Endometrial microvascular endothelial cells (primary cell): ENCODE results near the gene DHRS7. TPM values are rescaled to one million over a fixed set of nuclear protein-coding genes. Genes with fewer than 3 reads are reported as not detected.

Experiments used
- in situ Hi-C: cut with HindIII; loops from 2 replicates; pipeline ENCODE4 v1.10.0; 2017; ENCODE audit warnings: low sequenced_read_pairs, low pct_unique_long_range_greater_than_20kb; ENCODE audit errors: inconsistent ontology term
- total RNA-seq: library from RNA; depleted of rRNA; stranded (reverse); fragments of >200 nt; gene quantifications from one replicate; pipeline ENCODE4 v1.2.3, GENCODE V29; 2015; ENCODE audit errors: inconsistent ontology term

DHRS7 gene
- total RNA-seq, 1 donor from 2014 or later: 53.1 TPM

DNA sequence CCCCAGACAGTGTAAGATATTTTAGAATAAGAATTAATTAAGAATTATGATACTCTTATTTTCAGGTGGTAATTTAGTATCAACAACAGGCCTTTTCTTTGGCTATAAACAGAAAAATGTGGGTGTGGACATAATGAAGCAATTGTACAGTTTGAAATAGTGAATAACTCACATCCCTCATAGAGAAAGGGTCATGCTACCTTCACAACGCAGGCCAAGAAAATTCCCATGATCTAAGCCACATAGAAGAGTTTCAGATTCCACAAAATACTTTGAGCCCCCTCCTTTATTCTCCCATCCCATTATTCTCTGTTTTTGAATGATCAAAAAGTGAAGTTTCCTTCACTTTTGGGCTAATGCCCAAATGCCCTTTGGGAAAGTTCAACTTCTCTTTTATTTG is 23.5 kb upstream of the DHRS7 start:
- in situ Hi-C loops: no loop called here

DNA sequence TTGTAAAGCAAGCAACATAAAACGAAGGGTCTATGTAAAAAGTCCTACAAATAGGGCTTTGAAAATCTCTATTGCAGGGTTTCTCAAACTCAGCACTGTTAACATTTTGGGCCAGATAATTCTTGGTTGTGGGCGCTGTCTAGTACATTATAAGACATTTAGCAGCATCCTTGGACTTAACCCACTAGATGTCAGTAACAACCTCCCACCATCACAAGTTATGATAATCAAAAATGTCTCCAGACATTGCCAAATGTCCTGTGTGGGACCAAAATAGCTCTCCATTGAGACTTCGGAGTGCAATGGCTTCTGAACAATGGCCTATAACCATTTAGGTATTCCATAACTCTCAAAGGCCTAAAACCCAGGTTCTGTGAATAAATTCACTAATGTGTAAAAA is 22.9 kb upstream of the DHRS7 start:
- in situ Hi-C loops: no loop called here

DNA sequence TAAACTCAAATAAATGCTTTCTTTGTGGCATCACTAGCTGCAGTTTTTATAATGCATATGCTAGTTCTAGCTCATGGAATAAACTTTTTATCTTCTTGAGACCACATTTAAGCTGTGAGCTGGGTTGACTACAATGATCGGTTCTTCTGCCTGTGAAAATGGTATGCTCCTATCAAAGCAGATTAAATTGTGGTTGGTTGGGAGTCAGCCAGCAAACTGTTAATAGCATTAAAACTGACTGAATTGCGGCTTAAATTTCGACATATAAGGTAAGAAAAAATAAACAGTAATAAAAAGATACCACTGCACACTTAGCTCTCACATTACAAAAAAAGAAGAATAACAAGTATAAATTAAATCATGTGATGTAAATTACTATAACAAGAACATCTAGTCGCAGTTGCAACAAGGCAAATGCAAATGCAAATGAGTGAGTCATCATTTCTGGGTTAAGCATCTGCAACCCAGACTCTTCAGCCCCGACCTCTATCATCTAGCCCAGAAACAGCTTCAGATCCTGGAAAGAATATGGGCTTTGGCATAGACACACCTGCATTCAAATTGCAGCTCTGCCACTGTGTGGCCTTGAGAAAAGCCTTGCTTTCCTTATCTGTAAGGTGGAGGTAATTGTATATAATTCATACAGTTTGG is 19.8 kb upstream of the DHRS7 start:
- in situ Hi-C loops: no loop called here

DNA sequence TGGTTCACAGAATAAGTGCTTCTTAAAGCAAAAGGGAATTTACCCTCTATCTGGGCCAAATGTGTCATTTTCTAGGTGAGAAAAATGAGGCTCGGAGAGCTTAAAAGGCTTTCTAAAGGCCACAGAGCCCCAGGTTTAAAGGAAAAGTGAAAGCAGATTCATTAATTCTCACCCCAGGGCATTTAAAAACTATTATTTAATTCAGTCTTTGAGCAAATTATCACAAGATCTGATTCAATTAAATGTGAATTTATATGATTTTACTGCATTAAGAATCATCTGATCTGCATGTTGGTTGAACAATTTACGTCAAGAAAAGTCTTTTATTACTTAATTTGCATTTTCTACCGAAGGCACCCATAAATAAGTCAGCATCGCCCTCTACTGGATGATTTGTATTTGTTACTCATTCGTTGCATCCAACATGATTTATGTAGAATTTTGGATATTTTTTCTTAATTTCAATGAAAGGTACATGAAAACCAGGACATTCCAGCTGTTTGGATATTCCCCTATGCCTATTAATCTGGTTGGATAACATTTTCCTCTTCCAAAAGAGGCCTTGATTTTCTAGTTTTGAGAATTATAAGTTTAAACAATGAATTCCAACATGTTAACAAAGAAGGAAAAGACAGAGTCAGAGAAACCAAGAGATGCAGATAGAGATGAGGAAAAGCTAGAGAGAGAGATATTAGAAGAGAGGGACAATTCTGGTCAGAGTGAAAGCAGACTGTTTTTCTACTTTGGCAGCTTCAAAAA is 19.1 kb upstream of the DHRS7 start:
- in situ Hi-C loops: no loop called here

DNA sequence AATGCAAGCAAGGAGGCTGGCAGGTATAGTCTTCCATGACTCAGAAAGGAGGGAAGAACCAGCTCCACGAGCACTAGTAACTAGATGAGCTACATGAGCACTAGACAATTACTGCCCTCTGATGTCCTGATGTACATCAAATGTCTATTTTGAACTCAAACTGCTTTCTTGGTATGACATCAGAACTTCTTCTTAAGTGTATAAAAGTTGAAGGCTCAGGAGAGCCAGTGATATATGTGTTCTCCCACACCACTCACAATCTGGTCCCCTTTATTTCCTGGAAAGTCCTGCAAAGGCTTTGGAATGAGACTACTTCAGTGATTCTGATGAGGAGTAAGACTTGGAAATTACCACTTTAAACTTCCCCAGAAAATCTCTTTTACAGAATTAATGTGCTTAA is 18.5 kb upstream of the DHRS7 start:
- in situ Hi-C loops: no loop called here

DNA sequence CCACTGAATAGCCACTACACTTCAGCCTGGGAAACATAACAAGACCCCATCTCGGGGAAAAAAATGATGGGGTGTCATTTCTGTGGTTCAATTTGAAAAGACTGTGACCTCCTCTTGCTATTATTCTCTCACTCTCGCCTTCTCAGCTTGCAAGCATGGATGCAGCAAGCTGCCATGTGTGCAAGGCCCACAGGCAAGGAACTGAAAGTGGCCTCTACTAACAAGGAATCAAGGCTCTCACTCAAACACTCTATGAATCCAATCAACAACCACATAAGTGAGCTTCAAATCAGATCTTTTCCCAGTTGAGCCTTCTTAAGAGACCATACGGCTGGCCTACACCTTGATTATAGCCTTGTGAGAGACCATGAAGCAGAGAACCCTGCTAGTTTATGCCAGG is 17.9 kb upstream of the DHRS7 start:
- in situ Hi-C loops: no loop called here

DNA sequence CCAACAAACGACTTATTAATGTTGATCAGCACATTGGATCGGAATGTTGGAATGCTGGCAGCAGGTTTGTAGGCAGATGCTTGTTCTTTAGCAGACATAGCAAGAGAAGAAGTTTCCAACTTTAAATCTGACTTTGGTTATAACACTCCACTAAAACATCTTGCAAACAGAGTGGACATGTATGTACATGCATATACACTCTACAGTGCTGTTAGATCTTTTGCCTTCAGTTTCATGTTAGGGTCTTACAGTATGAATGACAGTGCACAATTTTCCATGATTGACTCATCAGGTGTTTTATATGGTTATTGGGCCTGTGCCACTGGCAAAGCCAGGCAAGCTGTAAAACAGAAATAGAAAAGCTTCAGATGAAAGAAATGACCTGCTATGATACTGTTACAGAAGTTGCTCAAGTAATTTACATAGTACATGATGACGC is 14.3 kb upstream of the DHRS7 start:
- in situ Hi-C loops: no loop called here

DNA sequence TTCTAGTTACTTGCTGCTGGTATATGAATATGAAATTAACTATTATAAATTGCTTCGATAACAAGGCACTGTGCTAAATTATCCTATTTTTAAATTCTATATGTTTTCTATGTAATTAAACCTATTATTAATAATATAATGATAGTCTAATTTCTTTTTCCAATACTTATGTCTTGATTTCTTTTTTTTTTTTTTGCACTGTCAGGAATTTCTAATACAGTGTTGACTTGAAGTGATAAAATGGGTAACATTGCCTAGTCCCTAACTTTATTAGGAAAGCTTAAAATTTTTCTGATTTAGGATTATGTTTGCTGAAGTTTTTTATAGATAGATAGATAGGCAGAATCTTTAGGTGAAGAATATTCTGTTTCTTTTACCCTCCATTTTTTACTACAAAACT is 13.6 kb upstream of the DHRS7 start:
- in situ Hi-C loops: no loop called here

DNA sequence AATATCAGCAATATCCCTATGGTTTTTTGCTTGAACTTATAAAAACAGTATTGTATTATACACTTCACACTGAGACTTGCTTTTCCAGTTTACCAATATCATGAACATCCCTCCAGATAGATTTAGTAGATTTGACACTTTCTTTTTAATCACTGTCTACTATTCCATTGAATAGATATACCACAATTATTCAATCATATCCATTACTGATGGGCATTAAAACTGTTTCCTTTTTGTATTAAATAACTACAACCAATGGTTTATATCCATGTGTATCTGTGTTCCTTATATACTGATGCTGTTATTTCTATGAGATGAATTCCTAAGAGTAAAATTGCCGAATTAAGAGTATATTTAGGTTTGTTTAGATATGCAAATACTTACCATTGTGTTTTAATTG is 13.0 kb upstream of the DHRS7 start:
- in situ Hi-C loops: no loop called here

DNA sequence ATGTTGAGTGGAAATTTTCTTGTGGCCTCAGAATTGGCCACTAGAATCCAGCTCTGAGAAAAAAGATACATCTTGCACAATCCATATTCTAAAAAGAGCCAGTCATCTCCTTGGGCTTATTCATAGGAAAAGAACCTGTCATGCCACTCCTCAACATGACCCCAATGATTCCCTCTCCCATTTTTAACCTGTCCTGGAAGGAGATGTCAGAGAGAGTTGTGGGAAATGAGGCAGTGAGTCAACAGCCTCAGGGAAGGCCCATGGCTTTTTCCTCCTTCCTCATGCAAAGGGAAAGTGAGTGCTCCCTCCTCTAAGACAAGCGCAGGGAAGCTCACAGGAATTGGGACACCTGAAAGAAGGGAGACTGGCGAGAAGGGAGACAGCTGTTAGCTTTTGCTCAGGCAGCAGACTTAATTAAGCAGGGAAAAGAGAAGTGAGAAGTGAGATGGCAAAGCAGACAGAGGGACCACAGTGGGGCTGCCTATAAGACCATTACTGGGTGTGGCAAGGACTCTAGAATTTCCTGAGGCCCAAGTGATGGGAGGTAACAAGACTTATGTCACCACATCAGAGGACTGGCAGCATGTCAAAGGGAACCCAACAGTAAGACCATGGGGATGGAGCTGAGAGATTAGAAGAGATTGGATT is 10.2 kb upstream of the DHRS7 start:
- in situ Hi-C loops: no loop called here

DNA sequence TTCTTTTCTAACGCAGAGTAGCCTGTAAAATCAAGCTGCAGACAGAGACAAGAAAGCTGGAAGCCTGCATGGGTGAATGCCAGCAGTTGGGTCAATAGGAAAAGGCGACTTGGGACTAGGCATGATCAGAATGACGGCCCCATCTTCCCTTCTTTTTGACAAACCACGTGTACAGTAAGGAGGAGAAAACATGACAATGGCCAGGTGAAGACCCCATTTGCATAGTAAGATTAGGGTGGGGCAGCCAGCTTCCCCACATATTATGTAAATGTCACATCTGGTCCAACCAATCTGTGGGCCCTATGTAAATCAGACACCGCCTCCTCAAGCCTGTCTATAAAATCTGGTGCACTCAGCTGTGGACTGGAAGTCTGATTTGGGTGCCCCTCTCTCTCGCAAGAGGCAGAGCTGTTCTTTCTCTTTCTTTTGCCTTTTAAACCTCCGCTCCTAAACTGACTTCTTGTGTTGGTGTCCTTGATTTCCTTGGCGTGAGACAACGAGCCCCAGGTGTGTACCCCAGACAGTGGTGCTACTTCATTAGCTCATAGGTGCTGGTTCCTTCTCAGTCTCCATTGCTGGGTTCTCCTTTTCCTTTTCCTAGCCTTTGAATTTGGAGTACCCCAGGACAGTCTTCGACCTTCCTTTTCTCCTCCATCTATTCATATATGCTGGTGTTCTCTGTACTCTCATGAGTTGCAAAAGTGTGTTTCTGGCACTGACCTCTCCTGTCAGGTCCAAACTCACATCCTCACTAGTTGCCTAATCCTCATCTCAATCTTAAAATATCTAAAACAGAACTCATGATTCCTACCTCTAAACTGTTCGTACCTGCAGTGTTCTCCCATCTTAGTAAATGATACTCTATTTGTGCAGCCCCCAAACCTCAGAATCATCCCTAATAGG is 9.4 kb upstream of the DHRS7 start:
- in situ Hi-C loops: no loop called here

DNA sequence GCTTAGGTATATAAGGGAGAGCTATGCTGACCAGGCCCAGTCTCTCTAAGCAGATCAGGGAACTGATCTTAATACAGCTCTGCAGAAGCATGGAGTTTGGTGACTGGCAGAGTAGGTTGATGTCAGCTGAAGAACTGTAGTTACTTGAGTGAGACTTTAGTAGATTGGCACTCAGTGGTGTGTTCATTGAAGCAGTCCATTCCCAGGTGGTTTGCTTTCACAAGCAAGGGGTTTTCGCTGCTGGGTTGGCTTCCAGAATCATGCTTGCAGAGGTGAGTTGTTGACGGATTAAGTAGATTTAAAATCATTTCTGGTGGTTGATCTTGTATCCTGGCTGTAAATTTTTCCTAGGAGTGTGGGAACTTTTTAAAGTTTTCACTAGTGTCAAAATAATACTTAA is 6.5 kb upstream of the DHRS7 start:
- in situ Hi-C loops: no loop called here

DNA sequence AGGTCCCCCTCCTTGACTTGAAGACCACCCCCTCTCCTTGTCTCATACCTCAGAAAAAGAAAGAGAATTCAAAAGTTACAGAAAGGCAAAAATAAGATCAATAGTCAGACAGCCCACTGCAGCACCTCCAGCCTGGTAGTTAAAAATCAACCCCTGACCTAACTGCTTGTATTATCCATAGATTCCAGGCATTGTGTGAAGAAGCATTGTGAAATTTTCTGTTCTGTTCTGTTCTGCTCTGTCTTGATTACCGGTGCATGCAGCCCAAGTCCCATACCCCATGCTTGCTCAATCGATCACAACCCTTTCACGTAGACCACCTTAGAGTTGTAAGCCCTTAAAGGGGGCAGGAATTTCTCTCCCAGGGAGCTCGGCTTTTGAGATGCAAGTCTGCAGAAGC is 5.8 kb upstream of the DHRS7 start:
- in situ Hi-C loops: no loop called here

DNA sequence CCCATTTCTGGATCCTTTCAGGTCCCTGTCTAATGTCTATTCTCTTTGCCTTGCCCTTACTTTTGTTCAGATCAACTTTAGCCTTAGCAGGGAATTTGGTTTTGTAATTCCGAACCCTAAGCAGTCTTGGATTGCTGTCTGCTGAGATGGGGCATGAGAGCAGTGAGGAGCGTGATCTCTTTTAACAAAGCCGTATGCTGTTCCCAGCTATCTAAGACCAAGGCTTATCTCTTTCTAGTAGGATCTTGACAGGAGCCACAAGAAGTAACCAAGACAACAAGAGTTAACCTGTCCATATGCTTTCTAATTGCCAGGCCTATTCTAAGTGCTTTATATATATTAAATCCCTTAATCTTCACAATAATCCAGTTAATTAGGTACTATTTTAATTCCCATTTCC is 4.5 kb upstream of the DHRS7 start:
- in situ Hi-C loops: no loop called here

DNA sequence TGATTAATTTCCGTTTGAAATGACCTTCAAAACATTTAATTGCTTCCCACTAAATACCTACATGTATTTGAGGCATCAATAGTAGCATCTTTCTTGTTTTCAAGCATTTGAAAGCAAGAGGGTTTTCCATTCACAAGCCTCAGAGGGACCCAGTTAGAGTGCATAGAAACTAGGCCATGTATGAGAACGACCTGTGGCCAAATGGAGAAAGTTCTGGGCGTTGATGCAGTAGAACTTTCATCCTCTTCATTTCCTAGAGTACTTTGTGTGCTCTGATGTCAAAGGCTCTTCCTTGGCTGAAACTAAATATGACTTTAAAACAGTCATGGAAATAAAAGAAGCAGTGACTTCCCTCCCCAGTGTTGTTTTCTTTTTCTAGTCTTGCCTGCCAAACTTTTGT is 944 bp upstream of the DHRS7 start:
- in situ Hi-C loops: no loop called here

DNA sequence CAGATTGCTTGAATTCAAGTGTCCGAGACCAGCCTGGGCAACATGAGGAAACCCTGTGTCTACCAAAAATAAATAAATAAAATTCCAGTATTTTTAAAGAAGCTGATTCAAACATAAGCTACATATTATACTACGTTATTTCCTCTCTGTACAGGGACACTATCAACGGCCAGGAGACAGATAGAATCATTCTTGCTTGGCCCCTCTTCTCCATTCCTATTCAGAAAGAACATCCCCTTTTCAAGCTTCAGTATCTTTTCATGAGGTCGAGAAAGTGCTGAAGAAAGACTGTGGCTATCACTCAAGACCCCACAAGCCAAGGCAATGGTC is 314 bp upstream of the DHRS7 start:
- in situ Hi-C loops: no loop called here

DNA sequence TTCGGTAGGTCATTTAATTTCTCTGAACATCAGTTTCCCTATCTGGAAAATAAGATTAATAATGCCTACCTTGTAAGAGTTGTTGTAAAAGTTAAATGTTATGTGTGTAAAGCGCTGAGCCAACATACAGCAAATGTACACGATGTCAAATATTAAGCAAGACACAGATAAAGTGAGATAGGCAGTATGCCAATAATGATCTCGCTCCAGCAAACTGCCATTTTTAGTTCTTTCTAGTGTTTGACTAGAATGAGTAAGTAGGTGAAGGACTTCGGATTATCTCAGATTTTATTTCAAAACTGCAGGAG is 840 bp downstream of the DHRS7 start:
- in situ Hi-C loops: no loop called here

DNA sequence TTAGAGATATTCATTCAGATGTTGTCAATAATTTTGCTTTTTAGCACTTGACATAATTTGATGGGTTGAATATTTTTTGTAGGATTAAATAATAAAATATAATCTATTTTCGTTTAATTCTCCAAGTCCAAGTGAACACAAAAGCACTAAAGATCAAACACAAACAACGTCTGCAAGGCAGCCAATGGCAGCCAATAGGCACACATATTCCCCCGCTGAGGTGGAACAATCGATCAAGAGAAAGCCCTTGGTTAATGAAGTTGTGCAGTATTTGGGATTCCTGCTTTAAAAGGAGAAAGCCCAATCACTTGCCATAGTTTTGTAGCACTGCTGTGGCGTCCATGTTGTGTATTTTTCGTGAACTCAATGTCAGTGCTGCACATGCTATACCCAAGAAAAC is 1.5 kb downstream of the DHRS7 start:
- in situ Hi-C loops: no loop called here

DNA sequence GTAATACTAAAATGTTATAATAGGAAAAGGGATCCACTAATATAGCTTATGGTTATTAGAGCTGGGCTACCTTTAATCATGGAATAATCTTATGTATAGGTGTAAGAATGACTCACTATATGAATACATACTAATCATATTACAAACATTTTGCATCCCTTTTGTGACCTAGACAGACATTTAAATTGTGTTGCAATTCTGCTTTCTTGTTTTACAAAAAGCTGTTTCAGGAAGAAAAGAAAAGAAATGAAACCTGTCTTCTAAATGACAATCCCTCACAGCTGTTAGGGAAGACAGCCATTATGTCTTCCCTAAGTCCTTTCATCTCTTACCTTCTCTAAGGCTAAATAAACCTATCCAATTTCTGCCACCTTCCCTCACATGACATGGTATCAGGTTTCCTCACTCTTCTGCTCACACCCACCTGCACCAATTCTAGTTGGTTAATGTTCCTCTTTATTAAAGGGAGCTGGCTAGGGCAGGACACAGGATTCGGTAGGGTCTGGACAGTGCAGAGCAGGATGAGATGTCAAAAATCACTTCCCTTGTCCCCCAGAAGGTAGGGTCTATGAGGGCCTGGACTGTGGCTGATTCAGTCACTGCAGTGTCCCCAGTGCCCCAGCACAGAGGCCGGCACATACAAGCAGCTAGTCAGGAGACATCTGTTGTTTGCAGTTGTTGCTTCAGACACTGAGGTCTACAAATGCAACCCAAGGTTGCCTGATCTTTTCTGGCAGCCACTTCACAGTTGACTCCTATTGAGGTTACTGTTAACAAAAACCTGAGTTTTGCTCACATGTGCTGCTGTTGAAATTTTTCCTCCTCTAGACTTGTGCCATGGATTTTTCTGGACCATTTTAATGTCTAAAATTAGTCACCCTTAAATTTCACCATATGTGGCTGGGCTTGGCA is 3.7 kb downstream of the DHRS7 start:
- in situ Hi-C loops: no loop called here
